Fibroblast of the conjunctiva (primary cell): ENCODE data around the gene PDILT.
"Not testable (repeated sequence)": the region's sequence is repeated elsewhere in the genome, so short reads cannot be mapped to it uniquely, and the experiment has no call there.

Experiments
- DNase-seq: peaks from one replicate; pipeline ENCODE4 v3.0.0-alpha.2; 2010; ENCODE audit warnings: low read depth

Gene PDILT

DNA sequence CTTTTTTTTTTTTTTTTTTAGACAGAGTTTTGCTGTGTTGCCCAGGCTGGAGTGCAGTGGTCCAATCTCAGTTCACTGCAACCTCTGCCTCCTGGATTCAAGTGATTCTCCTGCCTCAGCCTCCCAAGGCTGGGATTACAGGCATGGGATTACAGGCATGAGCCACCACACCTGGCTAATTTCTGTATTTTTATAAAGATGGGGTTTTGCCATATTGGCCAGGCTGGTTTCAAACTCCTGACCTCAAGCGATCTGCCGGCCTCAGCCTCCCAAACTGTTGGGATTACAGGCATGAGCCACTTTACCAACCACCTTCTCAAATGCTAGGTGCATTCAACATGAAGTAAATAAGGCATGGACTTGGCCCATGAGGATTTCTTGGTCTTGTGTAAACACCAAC, 83.5 kb downstream of the PDILT start:
- not testable (repeated sequence) for DNase-seq

DNA sequence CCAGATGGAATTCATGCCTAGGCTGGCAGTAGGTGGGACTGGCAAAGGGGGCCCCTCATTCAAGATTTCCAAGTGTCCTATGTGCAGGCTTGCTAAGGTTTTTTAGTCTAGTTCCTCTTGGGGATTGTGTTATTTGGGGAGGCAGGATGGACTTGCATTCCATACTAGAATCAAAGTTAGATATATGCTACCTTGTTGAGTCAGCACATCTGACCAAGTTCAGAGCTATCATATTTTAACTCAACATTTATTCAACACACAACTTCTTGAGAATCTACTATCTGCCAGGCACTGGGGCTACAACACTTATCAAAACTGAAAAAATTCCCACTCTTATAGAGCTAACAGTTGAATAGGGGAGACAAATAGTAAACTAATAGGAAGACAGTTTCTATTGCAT, 83.9 kb downstream of the PDILT start:
- no peak for DNase-seq

GRCh38 chr16:20320178-20320577, 84.4 kb downstream of the PDILT start:
- no peak for DNase-seq

- DNase-seq, result no peak
These were observed 85.1 kb downstream of the PDILT start for GRCh38 chr16:20319406-20319805.

DNA sequence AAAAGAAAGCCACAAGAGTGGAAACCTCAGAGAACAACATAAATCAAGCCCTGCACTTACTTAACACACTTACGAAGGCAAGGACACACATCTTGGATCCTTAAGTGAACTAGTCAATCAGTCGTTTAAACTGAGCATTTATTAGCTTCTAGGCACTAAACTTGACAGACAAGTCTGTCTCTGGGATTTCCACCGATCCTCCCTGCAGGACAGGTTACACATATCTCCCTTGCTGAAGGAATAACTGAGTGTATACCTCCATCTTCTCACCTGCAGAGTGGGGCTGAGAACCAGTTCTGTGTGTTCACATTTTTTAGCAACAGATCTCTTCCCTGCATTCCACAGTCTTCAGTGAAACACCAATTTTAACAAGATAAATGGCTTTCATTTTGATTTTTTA, 86.1 kb downstream of the PDILT start:
- DNase-seq, result no peak

DNA sequence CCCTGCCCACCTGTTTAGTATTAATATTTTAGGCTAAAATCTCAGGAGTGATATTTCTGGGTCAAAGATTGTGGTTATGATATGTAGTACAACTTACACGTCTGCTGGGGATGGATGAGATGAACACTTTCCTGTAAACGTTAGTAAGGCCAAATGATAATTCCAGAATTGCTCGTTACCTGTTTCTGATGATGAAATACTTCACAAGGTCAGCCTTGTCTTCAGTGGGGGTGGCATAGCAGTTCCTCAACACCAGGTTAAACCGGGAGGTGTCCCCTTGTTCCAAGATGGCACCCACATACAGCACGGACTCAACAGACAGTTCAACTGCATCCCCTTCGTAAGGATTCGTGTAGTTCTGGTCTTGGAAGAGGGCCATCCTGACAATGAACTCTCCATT, 86.5 kb downstream of the PDILT start:
- no peak for DNase-seq

- no peak for DNase-seq
These were observed 87.4 kb downstream of the PDILT start for GRCh38 chr16:20317117-20317516.

GRCh38 chr16:20316715-20317114, 87.8 kb downstream of the PDILT start:
- no peak for DNase-seq

DNA sequence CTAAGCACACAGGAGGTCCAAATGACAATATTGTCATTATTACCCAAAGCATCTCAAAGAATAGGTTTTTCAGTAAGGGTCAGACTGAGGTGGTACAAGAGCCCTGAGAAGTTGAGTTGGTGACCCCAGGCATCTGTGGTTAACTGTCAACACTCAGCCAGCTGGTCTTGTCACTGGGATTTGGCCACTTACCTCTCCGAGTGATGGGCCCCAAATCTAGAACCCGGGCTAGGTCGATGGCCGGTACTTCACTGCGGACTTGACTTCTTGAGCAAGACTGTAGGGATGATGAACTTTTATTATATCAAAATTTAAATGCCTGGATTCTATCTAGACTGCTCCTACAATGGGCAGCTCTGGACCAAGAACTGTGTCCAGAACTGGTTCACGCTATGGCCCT, 88.8 kb downstream of the PDILT start:
- DNase-seq, result no peak

DNA sequence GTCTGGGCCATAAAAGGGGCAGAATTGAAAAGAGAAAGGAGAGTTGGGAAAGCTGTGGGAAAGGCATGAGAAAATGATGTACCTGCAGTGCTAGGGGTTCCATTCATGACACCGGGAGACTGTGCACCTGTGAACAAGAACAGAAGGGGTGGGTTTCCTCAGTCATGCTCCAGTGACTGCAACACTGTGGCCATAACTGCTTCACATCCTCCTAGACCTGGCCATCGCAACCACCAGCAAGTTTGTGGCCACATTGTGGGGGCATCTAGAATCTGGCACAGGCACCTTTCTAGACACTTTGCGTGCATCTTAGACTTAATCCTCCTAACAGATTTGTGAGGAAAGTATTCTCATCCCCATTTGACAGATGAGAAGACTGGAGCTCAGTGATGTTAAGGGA, 90.0 kb downstream of the PDILT start:
- no peak for DNase-seq

GRCh38 chr16:20313741-20314140, 90.8 kb downstream of the PDILT start:
- no peak for DNase-seq

- not testable (repeated sequence) for DNase-seq
These were observed 91.9 kb downstream of the PDILT start for GRCh38 chr16:20312536-20313095.

DNA sequence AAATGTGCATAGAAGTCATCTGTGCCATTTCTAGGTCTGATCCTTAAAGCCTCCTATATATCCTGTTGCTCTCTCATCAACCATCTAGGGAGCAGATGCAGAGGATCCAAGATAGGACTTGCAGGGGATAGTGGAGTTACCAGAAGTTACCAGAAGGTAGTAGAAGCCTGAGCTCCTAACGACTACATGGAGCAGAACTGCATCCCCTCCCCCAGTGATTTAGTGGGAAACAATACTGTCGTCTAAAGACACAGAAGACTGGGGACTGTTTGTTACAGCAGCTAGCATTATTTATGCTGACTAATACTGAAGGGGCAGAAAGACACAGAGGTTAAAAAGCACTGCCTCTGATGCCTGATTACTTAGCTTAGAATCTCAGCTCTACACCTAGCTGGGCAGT, 93.0 kb downstream of the PDILT start:
- no peak for DNase-seq

GRCh38 chr16:20310421-20311395, 93.8 kb downstream of the PDILT start:
- no peak for DNase-seq

- no peak for DNase-seq
These were observed 94.8 kb downstream of the PDILT start for GRCh38 chr16:20309786-20310185.
